Measurements from ENCODE around the gene B3GALNT1. TPM values are rescaled to one million over a fixed set of nuclear protein-coding genes. Genes with fewer than 3 reads are reported as not detected.

B3GALNT1 gene
- total RNA-seq, 2 donors from 2014 or later: 13.2 to 14.0 TPM

DNA sequence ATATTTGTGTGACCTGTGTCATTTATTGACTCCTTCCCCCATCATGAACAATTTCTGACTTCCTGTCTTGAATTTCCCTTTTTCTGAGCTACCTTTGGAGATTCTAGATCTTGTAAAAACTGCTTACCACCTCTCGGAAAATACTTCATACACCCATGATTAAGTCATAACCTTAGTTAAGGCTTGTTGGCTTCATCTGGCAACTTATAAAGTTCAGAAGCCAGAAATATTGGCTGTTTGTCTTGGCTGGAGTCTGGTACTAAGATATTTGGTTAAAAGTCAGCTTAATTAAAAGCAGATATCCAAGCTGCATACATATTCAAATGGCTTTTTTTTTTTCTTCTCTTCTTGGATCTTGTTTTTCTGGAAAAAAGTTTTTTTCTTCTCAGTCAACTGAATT lies 37.3 kb upstream of the B3GALNT1 start:
- Histone ChIP-seq H3K36me3 (no peaks in the 10 kb centered on the region), H3K27ac (no peak overlapping the region), H3K27me3 (replicated peaks; ENCODE audit: insufficient read depth) (no peaks in the 10 kb centered on the region), H3K4me3 (no peak overlapping the region), H3K4me1 (replicated peaks) (no peaks in the 10 kb centered on the region), H3K9me3 (no peaks in the 10 kb centered on the region)
- intact Hi-C loops (cut with DNase I): no loop called here
- WGBS: 24% methylated on average over 1 of the region's 1 CpG
- TF ChIP-seq, protein P1, sequence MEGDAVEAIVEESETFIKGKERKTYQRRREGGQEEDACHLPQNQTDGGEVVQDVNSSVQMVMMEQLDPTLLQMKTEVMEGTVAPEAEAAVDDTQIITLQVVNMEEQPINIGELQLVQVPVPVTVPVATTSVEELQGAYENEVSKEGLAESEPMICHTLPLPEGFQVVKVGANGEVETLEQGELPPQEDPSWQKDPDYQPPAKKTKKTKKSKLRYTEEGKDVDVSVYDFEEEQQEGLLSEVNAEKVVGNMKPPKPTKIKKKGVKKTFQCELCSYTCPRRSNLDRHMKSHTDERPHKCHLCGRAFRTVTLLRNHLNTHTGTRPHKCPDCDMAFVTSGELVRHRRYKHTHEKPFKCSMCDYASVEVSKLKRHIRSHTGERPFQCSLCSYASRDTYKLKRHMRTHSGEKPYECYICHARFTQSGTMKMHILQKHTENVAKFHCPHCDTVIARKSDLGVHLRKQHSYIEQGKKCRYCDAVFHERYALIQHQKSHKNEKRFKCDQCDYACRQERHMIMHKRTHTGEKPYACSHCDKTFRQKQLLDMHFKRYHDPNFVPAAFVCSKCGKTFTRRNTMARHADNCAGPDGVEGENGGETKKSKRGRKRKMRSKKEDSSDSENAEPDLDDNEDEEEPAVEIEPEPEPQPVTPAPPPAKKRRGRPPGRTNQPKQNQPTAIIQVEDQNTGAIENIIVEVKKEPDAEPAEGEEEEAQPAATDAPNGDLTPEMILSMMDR (IDR thresholded peaks at IDR 0.05): no peak
- TF ChIP-seq POLR2A (IDR thresholded peaks at IDR 0.05): no peak
- TF ChIP-seq POLR2AphosphoS5 (IDR thresholded peaks at IDR 0.05): no peak
- DNase-seq (ENCODE audit: low spot score): no peak

DNA sequence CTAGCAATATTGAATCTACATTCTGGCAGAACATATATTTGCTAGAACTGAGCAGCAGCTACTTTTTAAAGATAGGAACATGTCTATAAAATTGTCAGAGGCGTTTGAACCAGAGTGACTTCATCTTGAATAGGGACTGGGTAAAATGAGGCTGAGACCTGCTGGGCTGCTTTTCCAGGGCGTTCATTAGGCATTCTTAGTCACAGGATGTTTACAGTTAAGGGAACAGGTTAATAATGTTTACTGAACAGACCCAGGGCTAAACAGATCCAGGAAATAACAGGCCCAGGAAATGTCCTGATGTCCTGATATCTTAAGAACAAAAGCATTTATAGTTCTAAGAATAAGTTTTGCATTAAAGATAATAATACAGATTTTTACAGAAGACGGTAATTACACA lies 34.5 kb upstream of the B3GALNT1 start:
- intact Hi-C loops (cut with DNase I): no loop called here
- H3K4me3 ChIP-seq: no peak overlapping the region
- H3K9me3 ChIP-seq: no peaks in the 10 kb centered on the region
- no peaks in the 10 kb centered on the region for H3K4me1 ChIP-seq (replicated peaks)
- no peaks in the 10 kb centered on the region for H3K36me3 ChIP-seq
- H3K27ac ChIP-seq: no peak overlapping the region
- no peak for TF ChIP-seq POLR2AphosphoS5 (IDR thresholded peaks at IDR 0.05)
- TF ChIP-seq, protein P1 (IDR thresholded peaks at IDR 0.05): no peak
- no peak for TF ChIP-seq POLR2A (IDR thresholded peaks at IDR 0.05)
- no peaks in the 10 kb centered on the region for H3K27me3 ChIP-seq (replicated peaks; ENCODE audit: insufficient read depth)
- 29% methylated on average over 3 of the region's 3 CpGs for WGBS
- no peak for DNase-seq (ENCODE audit: low spot score)

DNA sequence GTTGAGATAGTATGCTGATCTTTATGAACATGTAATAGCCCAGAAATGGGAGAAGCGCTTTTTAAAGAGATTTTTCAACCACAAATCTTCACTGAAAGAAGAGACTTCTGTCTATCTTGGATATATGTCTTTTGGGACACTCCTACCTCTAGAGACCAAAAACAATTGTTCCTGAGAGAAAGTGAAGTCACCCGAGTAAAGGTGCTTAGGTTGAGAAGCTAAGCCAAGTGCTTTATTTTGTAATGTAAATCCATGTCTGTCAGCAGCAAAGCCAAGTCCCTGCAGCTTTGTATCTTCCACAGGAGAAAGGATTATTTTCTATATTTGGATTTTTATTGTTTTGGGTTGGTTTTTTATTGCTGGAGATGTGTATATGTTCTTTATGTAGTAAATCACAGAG lies 32.1 kb upstream of the B3GALNT1 start:
- no peaks in the 10 kb centered on the region for H3K36me3 ChIP-seq
- H3K4me3 ChIP-seq: no peak overlapping the region
- H3K4me1 ChIP-seq (replicated peaks): no peaks in the 10 kb centered on the region
- TF ChIP-seq, protein P1 (IDR thresholded peaks at IDR 0.05): no peak
- TF ChIP-seq POLR2A (IDR thresholded peaks at IDR 0.05) (no peak), POLR2AphosphoS5 (IDR thresholded peaks at IDR 0.05) (no peak)
- intact Hi-C loops (cut with DNase I): no loop called here
- no peak overlapping the region for H3K27ac ChIP-seq
- DNase-seq (ENCODE audit: low spot score): no peak
- no peaks in the 10 kb centered on the region for H3K9me3 ChIP-seq
- no peaks in the 10 kb centered on the region for H3K27me3 ChIP-seq (replicated peaks; ENCODE audit: insufficient read depth)
- 64% methylated on average over 2 of the region's 2 CpGs for WGBS

DNA sequence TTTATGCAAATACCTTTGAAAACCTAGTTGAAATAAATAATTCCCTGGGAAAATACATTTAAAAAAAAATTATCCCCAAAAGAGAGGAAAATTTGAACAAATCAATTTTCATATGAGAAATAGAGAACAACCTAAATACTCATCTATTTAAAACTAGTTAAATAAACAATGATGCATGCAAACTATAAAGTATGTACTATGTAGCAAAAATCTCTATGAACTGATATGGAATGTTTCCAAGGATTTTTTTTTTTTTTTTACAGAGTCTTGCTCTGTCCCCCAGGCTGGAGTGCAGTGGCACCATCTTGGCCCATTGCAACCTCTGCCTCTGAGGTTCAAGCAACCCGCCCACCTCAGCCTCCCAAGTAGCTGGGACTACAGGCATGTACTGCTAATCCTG lies 27.2 kb upstream of the B3GALNT1 start:
- intact Hi-C loops (cut with DNase I): no loop called here
- TF ChIP-seq, protein P1 (IDR thresholded peaks at IDR 0.05): no peak
- TF ChIP-seq POLR2AphosphoS5 (IDR thresholded peaks at IDR 0.05): no peak
- no peak for TF ChIP-seq POLR2A (IDR thresholded peaks at IDR 0.05)
- DNase-seq (ENCODE audit: low spot score): no peak
- Histone ChIP-seq H3K4me3 (no peak overlapping the region), H3K9me3 (no peaks in the 10 kb centered on the region), H3K4me1 (replicated peaks) (no peaks in the 10 kb centered on the region), H3K27ac (no peak overlapping the region), H3K36me3 (no peaks in the 10 kb centered on the region), H3K27me3 (replicated peaks; ENCODE audit: insufficient read depth) (no peaks in the 10 kb centered on the region)
- WGBS: 100% methylated on average over 1 of the region's 1 CpG

DNA sequence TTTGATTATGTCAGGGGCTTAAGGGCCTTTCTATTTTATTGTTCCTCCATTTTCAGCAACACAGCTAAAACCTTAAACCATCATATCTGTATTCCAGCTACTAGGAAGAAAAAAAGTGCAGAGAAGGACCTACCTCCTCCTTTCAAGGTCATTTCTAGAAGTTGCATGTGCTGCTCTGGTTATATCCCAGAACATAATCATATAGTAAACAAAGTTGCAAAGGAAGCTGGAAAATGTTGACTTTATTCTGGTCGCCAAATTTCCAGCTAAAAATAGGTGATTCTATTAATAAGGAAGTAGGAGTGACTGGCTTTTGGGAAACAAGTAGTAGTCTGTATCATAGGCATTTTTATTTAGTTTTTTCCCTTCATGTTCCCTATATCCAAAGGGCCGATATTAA lies 21.3 kb upstream of the B3GALNT1 start:
- no peak overlapping the region for H3K4me3 ChIP-seq
- WGBS: 83% methylated on average over 2 of the region's 2 CpGs
- H3K9me3 ChIP-seq: no peaks in the 10 kb centered on the region
- no peaks in the 10 kb centered on the region for H3K4me1 ChIP-seq (replicated peaks)
- no peaks in the 10 kb centered on the region for H3K36me3 ChIP-seq
- intact Hi-C loops (cut with DNase I): no loop called here
- H3K27ac ChIP-seq: no peak overlapping the region
- DNase-seq (ENCODE audit: low spot score): no peak
- TF ChIP-seq POLR2A (IDR thresholded peaks at IDR 0.05): no peak
- TF ChIP-seq, protein P1 (IDR thresholded peaks at IDR 0.05): no peak
- TF ChIP-seq POLR2AphosphoS5 (IDR thresholded peaks at IDR 0.05): no peak
- H3K27me3 ChIP-seq (replicated peaks; ENCODE audit: insufficient read depth): no peaks in the 10 kb centered on the region
